H1 (cell line): Measurements from ENCODE around the gene RPL37A. TPM values are rescaled to one million over a fixed set of nuclear protein-coding genes. Genes with fewer than 3 reads are reported as not detected.

Source experiments
- CTCF ChIA-PET: fragments of 300-600 bp; sonication (Branson Sonifier 250); formaldehyde crosslinking; loops from one replicate; lab custom pipeline; 2021; ENCODE audit not compliant: partially characterized antibody; lab: Charles Lee
- POLR2A ChIA-PET: fragments of 300-600 bp; sonication (Branson Sonifier 250); formaldehyde crosslinking; loops from one replicate; lab custom pipeline; 2021; ENCODE audit warnings: inconsistent platforms; ENCODE audit not compliant: partially characterized antibody; lab: Charles Lee
- DNase-seq, 2 experiments: peaks; one replicate each; pipeline versions ENCODE4 v3.0.0 to v3.0.0-alpha.2; 2010 to 2022; ENCODE audit warnings: low spot score in 2 of 2, low read depth in 1 of 2, mixed read lengths in 1 of 2
- FAIRE-seq: peaks from 2 replicates; lab custom pipeline; 2011; peaks lifted over from hg19 to GRCh38; lab: Jason Lieb, UNC
- H2AFZ ChIP-seq: 2 replicates; pipeline ENCODE4 v1.8.1; 2012; ENCODE audit warnings: low read length, inconsistent platforms
- H2AK5ac ChIP-seq: 2 replicates; pipeline ENCODE4 v1.6.1; 2013; ENCODE audit warnings: low read depth, low read length
- H2BK120ac ChIP-seq: replicated peaks from 2 replicates; pipeline ENCODE3; 2013; ENCODE audit warnings: low read depth, low read length, inconsistent platforms
- H2BK12ac ChIP-seq: 2 replicates; pipeline ENCODE4 v1.6.1; 2013; ENCODE audit warnings: low read depth, low read length
- H2BK15ac ChIP-seq: 2 replicates; pipeline ENCODE4 v1.6.1; 2013; ENCODE audit warnings: low read length
- H2BK20ac ChIP-seq: 2 replicates; pipeline ENCODE4 v1.6.1; 2013; ENCODE audit warnings: low read length
- H2BK5ac ChIP-seq: 2 replicates; pipeline ENCODE4 v1.6.1; 2013; ENCODE audit warnings: low read depth, low read length
- H3K14ac ChIP-seq: 2 replicates; pipeline ENCODE4 v1.6.1; 2013; ENCODE audit warnings: inconsistent platforms; ENCODE audit not compliant: insufficient read length
- H3K18ac ChIP-seq: 2 replicates; pipeline ENCODE4 v1.6.1; 2013; ENCODE audit warnings: low read length; ENCODE audit errors: extremely low read depth
- H3K23ac ChIP-seq: 2 replicates; pipeline ENCODE4 v1.6.1; 2013; ENCODE audit warnings: inconsistent platforms; ENCODE audit not compliant: insufficient read length
- H3K23me2 ChIP-seq: 2 replicates; pipeline ENCODE4 v1.6.1; 2013; ENCODE audit warnings: low read depth, low read length
- H3K27ac ChIP-seq: 2 replicates; pipeline ENCODE4 v1.6.1; 2011; ENCODE audit warnings: low read depth, low read length, inconsistent platforms
- H3K27me3 ChIP-seq, 4 experiments: replicated peaks in 1 of 4; 1 replicate in 1 of 4; 2 replicates in 3 of 4; pipeline versions ENCODE4 v1.6.1 to v1.8.1; 2011 to 2013; ENCODE audit warnings: low read length in 3 of 4, mild to moderate bottlenecking in 3 of 4, inconsistent platforms in 2 of 4, mixed read lengths in 2 of 4, moderate library complexity in 1 of 4; ENCODE audit not compliant: control insufficient read depth in 3 of 4, insufficient read depth in 3 of 4; ENCODE audit errors: extremely low read depth in 1 of 4
- H3K36me3 ChIP-seq, 4 experiments: 2 replicates each; pipeline versions ENCODE4 v1.6.1 to v1.8.1; 2011 to 2013; ENCODE audit warnings: mild to moderate bottlenecking in 4 of 4, low read length in 3 of 4, moderate library complexity in 2 of 4, control low read depth in 1 of 4, inconsistent platforms in 1 of 4; ENCODE audit not compliant: insufficient read depth in 4 of 4, control insufficient read depth in 2 of 4
- H3K4ac ChIP-seq: replicated peaks from 2 replicates; pipeline ENCODE3; 2013; ENCODE audit warnings: low read length, low read depth, mixed read lengths, inconsistent platforms; ENCODE audit not compliant: insufficient read length
- H3K4me1 ChIP-seq, 4 experiments: replicated peaks in 1 of 4; 1 replicate in 1 of 4; 2 replicates in 3 of 4; pipeline versions ENCODE4 v1.6.1 to v1.8.1; 2011 to 2013; ENCODE audit warnings: low read length in 3 of 4, inconsistent platforms in 2 of 4, mixed read lengths in 1 of 4; ENCODE audit not compliant: insufficient read depth in 4 of 4, control insufficient read depth in 3 of 4
- H3K4me2 ChIP-seq, 2 experiments: 2 replicates each; pipeline versions ENCODE4 v1.6.1 to v1.8.1; 2011 to 2013; ENCODE audit warnings: low read depth in 2 of 2, low read length in 2 of 2, control low read depth in 1 of 2, inconsistent platforms in 1 of 2, mild to moderate bottlenecking in 1 of 2; ENCODE audit not compliant: insufficient read depth in 1 of 2
- H3K4me3 ChIP-seq, 4 experiments: fragments of 200-600, 300-600 bp in 1 of 4; sonication (generic), shearing (Covaris generic), sonication (Bioruptor Twin) in 1 of 4; 2 replicates each; pipeline versions ENCODE4 v1.5.1 to v1.8.1; 2011 to 2016; ENCODE audit warnings: low read length in 4 of 4, low read depth in 3 of 4, control low read depth in 2 of 4, inconsistent platforms in 2 of 4, mild to moderate bottlenecking in 2 of 4, mixed read lengths in 1 of 4, moderate library complexity in 1 of 4; ENCODE audit not compliant: insufficient read depth in 2 of 4; ENCODE audit errors: extremely low read depth in 1 of 4
- H3K56ac ChIP-seq: replicated peaks from 2 replicates; pipeline ENCODE3; 2013; ENCODE audit warnings: low read depth, mild to moderate bottlenecking, mixed read lengths, low read length, inconsistent platforms; ENCODE audit not compliant: insufficient read length
- H3K79me1 ChIP-seq: 2 replicates; pipeline ENCODE4 v1.6.1; 2013; ENCODE audit warnings: low read depth, low read length, control low read depth
- H3K79me2 ChIP-seq, 2 experiments: 2 replicates each; pipeline versions ENCODE4 v1.6.1 to v1.8.1; 2012 to 2013; ENCODE audit warnings: low read length in 2 of 2, mild to moderate bottlenecking in 2 of 2, inconsistent platforms in 1 of 2; ENCODE audit not compliant: insufficient read depth in 2 of 2, control insufficient read depth in 1 of 2
- H3K9ac ChIP-seq, 4 experiments: replicated peaks in 1 of 4; 1 replicate in 1 of 4; 2 replicates in 3 of 4; pipeline versions ENCODE4 v1.6.1 to v1.8.1; 2011 to 2013; ENCODE audit warnings: low read depth in 3 of 4, low read length in 3 of 4, control low read depth in 2 of 4, mild to moderate bottlenecking in 2 of 4, moderate library complexity in 2 of 4, inconsistent platforms in 1 of 4; ENCODE audit errors: extremely low read depth in 1 of 4
- H3K9me3 ChIP-seq, 2 experiments: 2 replicates each; pipeline versions ENCODE4 v1.6.1 to v1.8.1; 2012 to 2013; ENCODE audit warnings: mild to moderate bottlenecking in 2 of 2, moderate library complexity in 2 of 2, control low read depth in 1 of 2, inconsistent platforms in 1 of 2, low read depth in 1 of 2, low read length in 1 of 2, mixed read lengths in 1 of 2; ENCODE audit not compliant: insufficient read depth in 2 of 2
- H4K20me1 ChIP-seq, 2 experiments: replicated peaks in 1 of 2; 2 replicates each; pipeline versions ENCODE3 to v1.8.1; 2011 to 2013; ENCODE audit warnings: inconsistent platforms in 2 of 2, low read length in 2 of 2, mild to moderate bottlenecking in 1 of 2; ENCODE audit not compliant: insufficient read depth in 2 of 2, control insufficient read depth in 1 of 2
- H4K5ac ChIP-seq: 2 replicates; pipeline ENCODE4 v1.6.1; 2013; ENCODE audit warnings: low read length, low read depth, mixed read lengths, inconsistent platforms; ENCODE audit not compliant: insufficient read length
- H4K8ac ChIP-seq: 2 replicates; pipeline ENCODE4 v1.8.0; 2013; ENCODE audit warnings: mild to moderate bottlenecking, moderate library complexity, low read length, inconsistent platforms; ENCODE audit not compliant: insufficient read depth; ENCODE audit errors: extremely low read depth
- H4K91ac ChIP-seq: replicated peaks from 2 replicates; pipeline ENCODE3; 2013; ENCODE audit warnings: low read length, mixed read lengths, inconsistent platforms; ENCODE audit not compliant: insufficient read length
- POLR2AphosphoS5 ChIP-seq: IDR thresholded peaks from 2 replicates; pipeline ENCODE4 v1.6.1; 2011; ENCODE audit warnings: low read depth, low read length
- RXRA ChIP-seq: IDR thresholded peaks from 2 replicates; pipeline ENCODE4 v1.6.1; 2011; ENCODE audit warnings: low read depth, mild to moderate bottlenecking, low read length, moderate library complexity; ENCODE audit not compliant: insufficient read depth
- SIRT6 ChIP-seq: IDR thresholded peaks from one replicate; pipeline ENCODE4 v1.7.1; 2012; ENCODE audit warnings: low read length, inconsistent platforms
- WGBS, 2 experiments: shearing (Covaris generic) in 1 of 2; methylation state at CpG; one replicate each; pipeline versions ENCODE4 v1.1.6 to v1.1.7; 2013 to 2015; ENCODE audit warnings: low lambda C conversion rate in 2 of 2, mixed read lengths in 2 of 2, inconsistent platforms in 1 of 2, low coverage in 1 of 2, missing lambda C conversion rate in 1 of 2; ENCODE audit not compliant: insufficient replicate concordance in 2 of 2, insufficient coverage in 1 of 2, insufficient read length in 1 of 2; ENCODE audit errors: extremely low coverage in 1 of 2, missing lambda C conversion rate in 1 of 2; 5-methylcytosine and 5-hydroxymethylcytosine counted together
- polyA plus RNA-seq, 7 experiments: library from polyadenylated mRNA; depleted of rRNA in 3 of 7; stranded (reverse) in 5 of 7; unstranded in 2 of 7; fragments of >200 nt in 5 of 7; fragments of 200-250 nt in 2 of 7; gene quantifications; 1 replicate in 5 of 7; 2 replicates in 1 of 7; 4 replicates in 1 of 7; pipeline versions ENCODE4 v1.2.1 to v1.2.3, GENCODE V29; 2011 to 2013; ENCODE audit warnings: missing spikeins in 2 of 7, mixed read lengths in 2 of 7
- total RNA-seq: library from RNA; stranded (reverse); fragmentation: NEBNext Ultra II Directional; extraction: Animal tissue kit (Norgen Biotek cat#: 25700); gene quantifications from 2 replicates; pipeline ENCODE4 v1.2.1, GENCODE V29; 2021

Gene RPL37A
- total and polyA plus RNA-seq, 2 of the 8 experiments (the other 6 are each of a cell fraction or from before 2014, with no cell fraction given), result 1,737 to 3,180 TPM

DNA sequence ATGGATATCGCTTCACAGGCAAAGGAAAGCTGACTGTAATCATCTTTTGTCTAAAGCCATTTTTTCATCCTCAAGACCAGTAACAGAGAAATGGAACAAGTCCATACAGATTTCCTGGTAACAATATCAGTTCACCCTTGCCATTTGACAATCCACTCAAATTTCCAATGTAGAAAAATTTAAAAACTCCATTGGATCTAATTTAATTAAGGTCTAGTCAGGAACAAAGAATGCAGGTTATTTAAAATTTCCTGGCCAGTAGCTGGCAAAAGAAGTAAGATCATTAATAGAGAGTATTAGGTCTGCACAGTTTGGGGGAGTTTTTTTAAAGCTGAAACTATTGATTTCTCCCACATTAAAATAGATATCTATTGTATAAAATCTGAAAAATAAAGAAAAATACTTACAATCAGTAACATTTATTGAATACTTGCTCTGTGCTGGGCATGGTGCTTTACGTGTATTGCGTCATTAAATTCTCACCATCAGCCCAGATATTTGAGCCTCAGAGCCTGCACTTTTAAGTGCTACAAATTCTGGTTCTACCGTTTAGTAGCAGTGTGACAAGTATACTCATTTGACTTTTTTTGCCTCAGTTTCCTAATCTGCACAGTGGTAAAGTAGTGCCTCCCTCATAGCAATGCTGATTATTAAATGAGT, 44.6 kb upstream of the RPL37A start:
- no peak overlapping the region for H2BK15ac ChIP-seq
- H3K4me2 ChIP-seq, result no peak overlapping the region
- no peaks in the 10 kb centered on the region for H3K79me2 ChIP-seq
- no peak overlapping the region for H2BK5ac ChIP-seq
- H2AK5ac ChIP-seq, result no peak overlapping the region
- H3K56ac ChIP-seq, result no peak overlapping the region
- no peak overlapping the region for H4K8ac ChIP-seq
- H3K18ac ChIP-seq, result no peak overlapping the region
- H3K23ac ChIP-seq, result no peak overlapping the region
- H3K9me3 ChIP-seq, result peaks cover 12 to 13% of the 10 kb centered on the region in 2 experiments
- no peak overlapping the region for H2BK20ac ChIP-seq
- H2BK120ac ChIP-seq, result no peak overlapping the region
- H3K36me3 ChIP-seq, result peaks cover 2 to 42% (median 15%) of the 10 kb centered on the region in 4 experiments; a peak in 6 of 8 replicates
- TF ChIP-seq SIRT6 (no peak), POLR2AphosphoS5 (no peak), RXRA (no peak)
- ChIA-PET CTCF (no interaction called here), POLR2A (interaction anchor here (0.5 to 1.9 kb wide), 2 partner anchors 11 to 45 kb away, joined by 4 read pairs; partner anchors contain the start of gene RPL37A)
- no peaks in the 10 kb centered on the region for H3K27me3 ChIP-seq
- no peaks in the 10 kb centered on the region for H3K79me1 ChIP-seq
- DNase-seq (no peak), FAIRE-seq (no peak)
- no peak overlapping the region for H3K27ac ChIP-seq
- H4K20me1 ChIP-seq, result no peaks in the 10 kb centered on the region
- H3K4ac ChIP-seq, result no peak overlapping the region
- H4K5ac ChIP-seq, result no peak overlapping the region
- H3K9ac ChIP-seq, result no peak overlapping the region
- no peak overlapping the region for H3K14ac ChIP-seq
- H3K4me1 ChIP-seq, result no peaks in the 10 kb centered on the region
- no peak overlapping the region for H2BK12ac ChIP-seq
- H2AFZ ChIP-seq, result no peak overlapping the region
- H3K4me3 ChIP-seq, result no peak overlapping the region
- 93% methylated on average over 4 of the region's 4 CpGs; no CpG with 5 or more reads in 1 of the 2 experiments for WGBS, 2 experiments
- no peaks in the 10 kb centered on the region for H3K23me2 ChIP-seq
- H4K91ac ChIP-seq, result no peak overlapping the region
